ENCODE data around the gene OR51G2.

OR51G2 gene

DNA sequence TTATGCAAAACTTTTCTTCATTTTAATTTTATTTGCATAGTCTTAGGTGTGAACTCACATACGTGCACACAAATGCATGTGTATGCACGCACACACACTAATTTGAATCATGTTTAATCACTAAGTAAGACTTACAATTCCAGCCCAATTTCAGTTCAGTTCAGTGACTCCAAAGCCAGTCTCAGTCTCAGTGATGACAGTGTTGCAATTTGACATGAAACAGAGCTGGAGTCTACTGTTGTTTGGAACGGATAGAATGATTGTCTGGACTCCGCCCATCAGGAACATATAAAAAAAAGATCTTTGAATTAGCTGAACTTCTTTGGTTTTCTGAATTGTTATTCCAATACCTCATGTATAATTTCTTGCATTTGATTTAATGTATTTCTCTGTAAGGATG lies 55.3 kb downstream of the OR51G2 start:
- DNase-seq (ENCODE audit: low read depth in 2 of 2): no peak
